GM12878 (cell line): ENCODE results near the gene TFRC.

ENCODE experiments used
- JUNB ChIP-seq: IDR thresholded peaks from 2 replicates; pipeline ENCODE4 v1.6.1; 2016; ENCODE audit warnings: antibody characterized with exemption, mild to moderate bottlenecking
- POLR2A ChIP-seq: IDR thresholded peaks from 2 replicates; pipeline ENCODE4 v1.6.1; 2011; ENCODE audit warnings: low read depth, mild to moderate bottlenecking, low read length
- SIN3A ChIP-seq: IDR thresholded peaks from 2 replicates; pipeline ENCODE4 v1.6.1; 2012; ENCODE audit warnings: low read depth, low read length, improper control_type of control experiment
- SP1 ChIP-seq: IDR thresholded peaks from one replicate; pipeline ENCODE4 v1.6.1; 2011; ENCODE audit warnings: low read depth, low read length
- SPI1 ChIP-seq: IDR thresholded peaks from 2 replicates; pipeline ENCODE4 v1.6.1; 2011; ENCODE audit warnings: low read depth, mild to moderate bottlenecking, low read length, moderate library complexity, borderline replicate concordance; ENCODE audit not compliant: insufficient read depth
- YY1 ChIP-seq: IDR thresholded peaks from 2 replicates; pipeline ENCODE4 v1.6.1; 2011; ENCODE audit warnings: low read depth, mild to moderate bottlenecking, low read length
- TF ChIP-seq, protein P1 (sequence below), 3 experiments: IDR thresholded peaks in 2 of 3; conservative IDR thresholded peaks in 1 of 3; 2 replicates each; pipeline ENCODE4 v1.5.1; 2011; ENCODE audit warnings: low read depth in 3 of 3, low read length in 3 of 3, mild to moderate bottlenecking in 3 of 3, control low read depth in 2 of 3, moderate library complexity in 2 of 3, inconsistent platforms in 1 of 3, mixed read lengths in 1 of 3; ENCODE audit not compliant: control insufficient read depth in 2 of 3, insufficient read depth in 1 of 3; ENCODE audit errors: extremely low read depth in 1 of 3
- TF ChIP-seq, protein P2 (sequence below): fragments of 450-650 bp; IDR thresholded peaks from 2 replicates; pipeline ENCODE4 v1.6.1; 2017; ENCODE audit warnings: mild to moderate bottlenecking
- TF ChIP-seq, protein P3 (sequence below): IDR thresholded peaks from 2 replicates; pipeline ENCODE4 v1.6.1; 2011; ENCODE audit warnings: low read depth, low read length, improper control_type of control experiment, borderline replicate concordance
- TF ChIP-seq, protein P4 (sequence below): IDR thresholded peaks from 2 replicates; pipeline ENCODE4 v1.6.1; 2011; ENCODE audit warnings: borderline replicate concordance, low read depth, mild to moderate bottlenecking, moderate library complexity, low read length; ENCODE audit not compliant: insufficient read depth, poor library complexity, severe bottlenecking

DNA sequence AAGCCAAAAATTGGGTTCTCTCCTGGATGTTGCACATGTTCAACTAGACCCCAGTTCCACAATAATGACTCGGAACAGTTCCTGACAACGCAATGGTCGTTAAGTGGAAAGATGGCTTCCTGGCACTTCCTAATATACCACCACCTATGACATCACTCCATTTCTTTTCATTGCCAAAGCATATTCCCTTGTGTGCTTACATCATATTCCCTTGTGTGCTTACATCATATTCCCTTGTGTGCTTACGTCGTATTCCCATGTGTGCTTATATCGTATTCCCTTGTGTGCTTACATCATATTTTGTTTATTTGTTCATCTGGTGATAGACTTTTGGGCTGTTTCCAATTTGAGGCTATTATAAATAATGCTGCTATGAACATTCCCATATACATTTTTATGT is 39.2 kb downstream of the TFRC start:
- TF ChIP-seq, protein P1, sequence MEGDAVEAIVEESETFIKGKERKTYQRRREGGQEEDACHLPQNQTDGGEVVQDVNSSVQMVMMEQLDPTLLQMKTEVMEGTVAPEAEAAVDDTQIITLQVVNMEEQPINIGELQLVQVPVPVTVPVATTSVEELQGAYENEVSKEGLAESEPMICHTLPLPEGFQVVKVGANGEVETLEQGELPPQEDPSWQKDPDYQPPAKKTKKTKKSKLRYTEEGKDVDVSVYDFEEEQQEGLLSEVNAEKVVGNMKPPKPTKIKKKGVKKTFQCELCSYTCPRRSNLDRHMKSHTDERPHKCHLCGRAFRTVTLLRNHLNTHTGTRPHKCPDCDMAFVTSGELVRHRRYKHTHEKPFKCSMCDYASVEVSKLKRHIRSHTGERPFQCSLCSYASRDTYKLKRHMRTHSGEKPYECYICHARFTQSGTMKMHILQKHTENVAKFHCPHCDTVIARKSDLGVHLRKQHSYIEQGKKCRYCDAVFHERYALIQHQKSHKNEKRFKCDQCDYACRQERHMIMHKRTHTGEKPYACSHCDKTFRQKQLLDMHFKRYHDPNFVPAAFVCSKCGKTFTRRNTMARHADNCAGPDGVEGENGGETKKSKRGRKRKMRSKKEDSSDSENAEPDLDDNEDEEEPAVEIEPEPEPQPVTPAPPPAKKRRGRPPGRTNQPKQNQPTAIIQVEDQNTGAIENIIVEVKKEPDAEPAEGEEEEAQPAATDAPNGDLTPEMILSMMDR (IDR thresholded peaks at IDR 0.05 in 2 of 3, conservative IDR thresholded peaks at IDR 0.05 in 1 of 3; ENCODE audit: control insufficient read depth in 2 of 3, extremely low read depth in 1 of 3, insufficient read depth in 1 of 3, low read depth in 3 of 3, low read length in 3 of 3) = no peak
- TF ChIP-seq JUNB = no peak
- TF ChIP-seq SPI1 = no peak
- no peak for TF ChIP-seq SIN3A
- TF ChIP-seq, protein P2, sequence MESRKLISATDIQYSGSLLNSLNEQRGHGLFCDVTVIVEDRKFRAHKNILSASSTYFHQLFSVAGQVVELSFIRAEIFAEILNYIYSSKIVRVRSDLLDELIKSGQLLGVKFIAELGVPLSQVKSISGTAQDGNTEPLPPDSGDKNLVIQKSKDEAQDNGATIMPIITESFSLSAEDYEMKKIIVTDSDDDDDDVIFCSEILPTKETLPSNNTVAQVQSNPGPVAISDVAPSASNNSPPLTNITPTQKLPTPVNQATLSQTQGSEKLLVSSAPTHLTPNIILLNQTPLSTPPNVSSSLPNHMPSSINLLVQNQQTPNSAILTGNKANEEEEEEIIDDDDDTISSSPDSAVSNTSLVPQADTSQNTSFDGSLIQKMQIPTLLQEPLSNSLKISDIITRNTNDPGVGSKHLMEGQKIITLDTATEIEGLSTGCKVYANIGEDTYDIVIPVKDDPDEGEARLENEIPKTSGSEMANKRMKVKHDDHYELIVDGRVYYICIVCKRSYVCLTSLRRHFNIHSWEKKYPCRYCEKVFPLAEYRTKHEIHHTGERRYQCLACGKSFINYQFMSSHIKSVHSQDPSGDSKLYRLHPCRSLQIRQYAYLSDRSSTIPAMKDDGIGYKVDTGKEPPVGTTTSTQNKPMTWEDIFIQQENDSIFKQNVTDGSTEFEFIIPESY = no peak
- TF ChIP-seq, protein P3, sequence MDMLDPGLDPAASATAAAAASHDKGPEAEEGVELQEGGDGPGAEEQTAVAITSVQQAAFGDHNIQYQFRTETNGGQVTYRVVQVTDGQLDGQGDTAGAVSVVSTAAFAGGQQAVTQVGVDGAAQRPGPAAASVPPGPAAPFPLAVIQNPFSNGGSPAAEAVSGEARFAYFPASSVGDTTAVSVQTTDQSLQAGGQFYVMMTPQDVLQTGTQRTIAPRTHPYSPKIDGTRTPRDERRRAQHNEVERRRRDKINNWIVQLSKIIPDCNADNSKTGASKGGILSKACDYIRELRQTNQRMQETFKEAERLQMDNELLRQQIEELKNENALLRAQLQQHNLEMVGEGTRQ = no peak
- TF ChIP-seq YY1 = no peak
- no peak for TF ChIP-seq POLR2A
- TF ChIP-seq, protein P4, sequence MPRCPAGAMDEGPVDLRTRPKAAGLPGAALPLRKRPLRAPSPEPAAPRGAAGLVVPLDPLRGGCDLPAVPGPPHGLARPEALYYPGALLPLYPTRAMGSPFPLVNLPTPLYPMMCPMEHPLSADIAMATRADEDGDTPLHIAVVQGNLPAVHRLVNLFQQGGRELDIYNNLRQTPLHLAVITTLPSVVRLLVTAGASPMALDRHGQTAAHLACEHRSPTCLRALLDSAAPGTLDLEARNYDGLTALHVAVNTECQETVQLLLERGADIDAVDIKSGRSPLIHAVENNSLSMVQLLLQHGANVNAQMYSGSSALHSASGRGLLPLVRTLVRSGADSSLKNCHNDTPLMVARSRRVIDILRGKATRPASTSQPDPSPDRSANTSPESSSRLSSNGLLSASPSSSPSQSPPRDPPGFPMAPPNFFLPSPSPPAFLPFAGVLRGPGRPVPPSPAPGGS = no peak
- TF ChIP-seq SP1 = no peak
